Motor neuron (in vitro differentiated cells): ENCODE measurements around the gene OR10V1. TPM values are rescaled to one million over a fixed set of nuclear protein-coding genes. Genes with fewer than 3 reads are reported as not detected.
A peak's percentile ranks its signal among the peaks of the same experiment; 100 is the strongest.

ENCODE experiments used
- ATAC-seq, 8 experiments: fragments of 200-7000 bp; cut with Tn5 transposase; replicated peaks in 6 of 8; 2 replicates each; pipeline ENCODE4 v1.8.0; 2021; ENCODE audit warnings: mild to moderate bottlenecking in 8 of 8, moderate library complexity in 8 of 8
- H3K27ac ChIP-seq, 2 donors: fragments of 250-450 bp; sonication (Bioruptor Pico); 2 replicates each; pipeline ENCODE4 v1.9.0; 2021; ENCODE audit warnings: antibody characterized with exemption in 2 of 2, mild to moderate bottlenecking in 2 of 2, moderate library complexity in 1 of 2
- H3K4me1 ChIP-seq, 2 donors: fragments of 250-450 bp; sonication (Bioruptor Pico); replicated peaks in 1 of 2; 2 replicates each; pipeline ENCODE4 v1.6.1; 2021; ENCODE audit warnings: antibody characterized with exemption in 2 of 2, mild to moderate bottlenecking in 2 of 2, moderate library complexity in 1 of 2
- H3K4me3 ChIP-seq, 5 donors: fragments of 250-450 bp; sonication (Bioruptor Pico); 2 replicates each; pipeline ENCODE4 v1.9.0; 2021; ENCODE audit warnings: antibody characterized with exemption in 5 of 5, mild to moderate bottlenecking in 5 of 5, moderate library complexity in 4 of 5
- WGBS, 10 experiments: fragments of 450-650 bp; shearing (Covaris generic); methylation state at CpG; one replicate each; pipeline ENCODE4 v1.0.0; 2022; 5-methylcytosine and 5-hydroxymethylcytosine counted together
- in situ Hi-C, 9 experiments: fragments of 400-800 bp; cut with MboI; loops; one replicate each; pipeline ENCODE4 v1.15.0; 2021; ENCODE audit warnings: low sequenced_read_pairs in 9 of 9, low pct_unique_long_range_greater_than_20kb in 2 of 9; ENCODE audit not compliant: unreplicated experiment in 9 of 9
- total RNA-seq, 8 experiments: library from RNA; unstranded; fragments of 300-600 nt; gene quantifications; 2 replicates each; pipeline versions ENCODE4 v1.2.3 to v1.2.4, GENCODE V29; 2022

The OR10V1 gene, protein sequence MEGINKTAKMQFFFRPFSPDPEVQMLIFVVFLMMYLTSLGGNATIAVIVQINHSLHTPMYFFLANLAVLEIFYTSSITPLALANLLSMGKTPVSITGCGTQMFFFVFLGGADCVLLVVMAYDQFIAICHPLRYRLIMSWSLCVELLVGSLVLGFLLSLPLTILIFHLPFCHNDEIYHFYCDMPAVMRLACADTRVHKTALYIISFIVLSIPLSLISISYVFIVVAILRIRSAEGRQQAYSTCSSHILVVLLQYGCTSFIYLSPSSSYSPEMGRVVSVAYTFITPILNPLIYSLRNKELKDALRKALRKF
- under 1 TPM in 1 of 8 experiments, not detected in 7; 0.71 TPM for total RNA-seq

GRCh38 chr11:59713745-59714144 is at the start of gene OR10V1:
OR10V1 (minus strand) TSS chr11:59713845; CDS start chr11:59713845, 0 bp downstream.
- Histone ChIP-seq H3K4me1 (no peaks in the 10 kb centered on the region), H3K27ac (no peak within 1 kb of the TSS), H3K4me3 (no peak within 1 kb of the TSS)
- in situ Hi-C loops, result no loop called here
- no peak for ATAC-seq
- 17 to 100% (median 67%) methylated on average over 1 to 2 of the region's 2 CpGs; no CpG with 5 or more reads in 3 of the 10 experiments for WGBS, 10 experiments

- ATAC-seq, result no peak
- no peak overlapping the region for H3K4me3 ChIP-seq
- WGBS, 10 experiments, result 20 to 100% (median 95%) methylated on average over 1 to 4 of the region's 6 CpGs; no CpG with 5 or more reads in 2 of the 10 experiments
- in situ Hi-C loops, result no loop called here
- no peaks in the 10 kb centered on the region for H3K4me1 ChIP-seq
- no peak overlapping the region for H3K27ac ChIP-seq
Measured at GRCh38 chr11:59761993-59762392, 48.3 kb upstream of the OR10V1 start.

DNA sequence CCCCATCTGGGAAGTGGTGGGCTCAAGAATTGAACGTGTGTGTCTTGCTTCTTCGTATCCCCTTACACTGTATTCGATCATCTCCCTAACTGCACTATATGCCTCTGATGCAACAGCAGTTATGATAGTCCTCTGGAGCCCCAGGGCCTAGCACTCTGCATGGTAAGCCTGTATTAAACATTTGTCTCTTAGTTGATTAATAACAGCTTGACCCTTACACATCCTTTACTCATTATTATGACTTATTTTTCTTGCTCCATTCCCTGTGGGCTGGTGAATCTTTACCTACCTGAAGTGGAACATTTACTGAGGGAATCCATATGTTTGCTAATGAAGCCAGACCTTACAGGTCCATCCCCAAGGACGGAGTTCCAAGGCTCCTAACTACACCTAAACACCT is 47.1 kb upstream of the OR10V1 start:
- ATAC-seq, result no peak
- WGBS, 10 experiments, result 40 to 100% (median 90%) methylated on average over 1 to 4 of the region's 4 CpGs; no CpG with 5 or more reads in 1 of the 10 experiments
- Histone ChIP-seq H3K27ac (no peak overlapping the region), H3K4me3 (no peak overlapping the region), H3K4me1 (peaks cover 4 to 9% of the 10 kb centered on the region in 2 donors)
- in situ Hi-C loops, result no loop called here

DNA sequence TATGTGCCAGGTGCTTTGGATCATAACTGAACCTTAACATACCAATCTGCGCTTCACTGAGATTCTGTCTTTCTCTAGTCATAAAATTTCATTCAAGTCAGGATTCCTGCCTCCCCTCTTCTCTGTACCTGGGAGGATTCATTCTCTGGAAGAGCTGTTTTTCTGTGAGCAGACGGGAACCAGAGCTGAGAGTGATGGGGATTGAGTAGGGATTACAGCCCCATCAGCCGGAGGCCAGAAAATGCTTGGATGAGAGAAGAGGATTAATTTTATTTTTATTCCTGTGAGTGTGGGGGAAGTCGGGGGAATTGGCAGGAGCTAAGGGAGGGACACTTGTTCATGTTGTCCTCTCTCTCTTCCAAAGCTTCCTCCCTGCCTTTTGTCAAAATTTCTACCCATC is 46.3 kb upstream of the OR10V1 start:
- in situ Hi-C loops, result loop anchor here in 1 of 9 experiments (10.0 kb wide), 1 partner anchor 45 kb away; no protein-coding TSS in a partner anchor
- 65 to 100% (median 94%) methylated on average over 1 to 4 of the region's 4 CpGs; no CpG with 5 or more reads in 2 of the 10 experiments for WGBS, 10 experiments
- H3K27ac ChIP-seq, result no peak overlapping the region
- ATAC-seq, result no peak
- no peak overlapping the region for H3K4me3 ChIP-seq
- peaks cover 4 to 9% of the 10 kb centered on the region in 2 donors for H3K4me1 ChIP-seq

DNA sequence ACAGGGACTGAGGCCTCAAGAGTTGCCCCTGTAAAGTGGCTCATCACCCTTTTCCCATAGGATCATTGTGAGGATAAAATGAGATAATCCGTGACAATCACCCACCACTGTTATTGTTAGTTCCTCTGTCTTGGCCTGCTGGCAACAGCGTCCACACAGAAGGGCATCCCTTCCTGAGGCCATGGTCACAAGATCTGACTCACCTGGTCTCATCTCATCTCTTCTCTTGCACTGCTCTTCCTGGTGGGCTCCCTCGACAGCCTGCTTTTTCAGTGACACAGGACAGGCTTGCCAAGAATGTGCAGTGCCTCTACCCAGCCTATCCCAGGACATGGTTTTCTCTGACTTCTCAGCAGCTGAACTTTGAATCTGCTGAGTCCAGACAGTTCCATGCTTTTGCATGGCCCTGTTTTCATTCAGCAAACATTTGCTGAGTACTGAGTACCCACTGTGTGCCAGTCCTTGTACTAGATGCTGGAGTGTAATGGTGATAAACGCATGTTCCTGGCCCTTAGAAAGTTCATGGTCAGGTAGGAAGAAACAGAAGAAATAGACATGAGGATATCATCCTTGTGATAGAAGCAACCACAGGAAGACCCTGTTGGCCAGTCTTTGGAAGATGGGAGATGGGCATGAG is 44.9 kb upstream of the OR10V1 start:
- Histone ChIP-seq H3K27ac (no peak overlapping the region), H3K4me1 (peaks cover 4 to 9% of the 10 kb centered on the region in 2 donors), H3K4me3 (no peak overlapping the region)
- WGBS, 10 experiments, result 83 to 100% (median 100%) methylated on average over 1 to 3 of the region's 4 CpGs; no CpG with 5 or more reads in 3 of the 10 experiments
- in situ Hi-C loops, result loop anchor here in 1 of 9 experiments (10.0 kb wide), 1 partner anchor 46 kb away; no protein-coding TSS in a partner anchor
- no peak for ATAC-seq

- Histone ChIP-seq H3K4me3 (peak overlapping the region in 2 of 5 donors; percentile 66 to 91), H3K4me1 (peaks cover 4 to 9% of the 10 kb centered on the region in 2 donors), H3K27ac (no peak overlapping the region)
- 0 to 100% (median 63%) methylated on average over 1 to 4 of the region's 4 CpGs; no CpG with 5 or more reads in 3 of the 10 experiments for WGBS, 10 experiments
- ATAC-seq, result peak in 1 of 8 experiments; percentile 7
- in situ Hi-C loops, result loop anchor here in 1 of 9 experiments (10.0 kb wide), 1 partner anchor 48 kb away; no protein-coding TSS in a partner anchor
Measured at GRCh38 chr11:59756845-59757244, 43.2 kb upstream of the OR10V1 start.

DNA sequence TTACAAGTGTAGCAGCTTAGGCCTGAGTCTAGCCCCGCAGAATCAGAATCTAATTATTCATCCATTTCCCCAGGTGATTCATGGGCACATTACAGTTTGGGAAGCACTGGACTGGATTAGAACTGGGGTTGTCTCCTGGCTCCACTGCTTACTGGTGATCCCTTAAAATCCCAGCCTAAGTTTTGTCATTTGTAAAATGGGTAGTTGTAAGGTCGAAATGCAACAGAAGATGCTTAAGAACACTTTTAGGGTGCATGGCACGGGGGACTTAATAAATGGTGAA is 42.9 kb upstream of the OR10V1 start:
- no peak overlapping the region for H3K27ac ChIP-seq
- in situ Hi-C loops, result loop anchor here in 1 of 9 experiments (10.0 kb wide), 1 partner anchor 48 kb away; no protein-coding TSS in a partner anchor
- H3K4me3 ChIP-seq, result peak overlapping the region in 3 of 5 donors; percentile 64 to 91 (median 66)
- peak in 2 of 8 experiments; percentile 5 to 6 for ATAC-seq
- 17 to 100% (median 45%) methylated on average over 1 to 3 of the region's 3 CpGs; no CpG with 5 or more reads in 2 of the 10 experiments for WGBS, 10 experiments
- peaks cover 4 to 9% of the 10 kb centered on the region in 2 donors for H3K4me1 ChIP-seq

GRCh38 chr11:59755701-59756557 is 42.3 kb upstream of the OR10V1 start:
- WGBS, 10 experiments, result 0 to 68% (median 17%) methylated on average over 2 to 4 of the region's 23 CpGs; no CpG with 5 or more reads in 4 of the 10 experiments
- ATAC-seq, result peak; percentile 65 to 77 (median 73)
- Histone ChIP-seq H3K27ac (peak overlapping the region; percentile 13 to 75), H3K4me3 (peak overlapping the region; percentile 64 to 91 (median 73)), H3K4me1 (peaks cover 4 to 9% of the 10 kb centered on the region in 2 donors)
- in situ Hi-C loops, result loop anchor here in 1 of 9 experiments (10.0 kb wide), 1 partner anchor 49 kb away; no protein-coding TSS in a partner anchor

DNA sequence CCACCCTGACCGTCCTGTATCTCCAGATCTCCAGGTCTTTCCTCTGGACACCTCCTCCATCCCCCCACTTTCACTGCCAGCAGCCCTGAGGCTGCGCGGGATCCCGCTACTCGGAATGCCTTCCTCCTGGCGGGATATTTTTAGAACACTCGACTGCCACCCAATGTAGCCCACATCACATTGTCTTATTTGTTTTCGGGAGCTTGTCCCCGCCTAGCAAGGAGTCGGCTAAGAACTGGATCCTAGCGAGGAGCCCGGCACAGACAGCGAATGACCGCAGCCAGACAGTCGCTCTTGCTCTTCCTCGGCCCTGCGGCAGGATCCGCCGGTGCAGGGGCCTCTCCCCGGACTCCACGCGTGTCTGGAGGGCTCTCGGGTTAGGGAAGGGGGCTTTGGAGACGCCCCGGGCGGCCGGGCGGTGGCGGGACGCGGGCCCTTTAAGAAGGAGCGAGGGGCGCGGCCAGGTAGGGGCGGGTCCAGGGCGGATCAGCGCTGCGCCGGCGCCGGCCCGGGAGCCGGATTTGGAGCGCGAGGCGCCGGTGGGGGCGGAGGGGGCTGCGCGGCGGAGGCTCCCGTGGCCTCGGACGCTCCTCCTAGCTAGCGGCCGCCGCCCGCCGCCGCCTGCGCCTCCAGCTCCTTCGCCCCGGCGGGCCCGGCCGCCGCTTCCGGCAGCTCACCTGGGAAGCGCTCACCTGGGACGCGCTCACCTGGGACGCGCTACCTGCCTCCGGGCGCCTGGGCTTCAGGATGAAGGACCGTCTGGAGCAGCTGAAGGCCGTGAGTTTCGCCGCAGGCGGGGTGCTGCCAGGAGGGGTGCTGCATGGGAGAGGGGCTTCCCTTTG is 41.4 kb upstream of the OR10V1 start, which contains the start of gene STX3:
Gene STX3, plus strand, starts transcription at position 518 of the 842 bp plus-strand sequence. Its CDS starts 230 bp downstream, at position 748.
- peaks cover 4 to 9% of the 10 kb centered on the region in 2 donors for H3K4me1 ChIP-seq
- 0% methylated on average over 1 to 15 of the region's 80 CpGs; no CpG with 5 or more reads in 5 of the 10 experiments for WGBS, 10 experiments
- in situ Hi-C loops, result loop anchor here in 1 of 9 experiments (10.0 kb wide), 1 partner anchor 50 kb away; no protein-coding TSS in a partner anchor
- ATAC-seq, result peak; percentile 62 to 88 (median 84)
- peak within 1 kb of the TSS; percentile 13 to 75 for H3K27ac ChIP-seq
- H3K4me3 ChIP-seq, result peak within 1 kb of the TSS; percentile 64 to 91 (median 73)

DNA sequence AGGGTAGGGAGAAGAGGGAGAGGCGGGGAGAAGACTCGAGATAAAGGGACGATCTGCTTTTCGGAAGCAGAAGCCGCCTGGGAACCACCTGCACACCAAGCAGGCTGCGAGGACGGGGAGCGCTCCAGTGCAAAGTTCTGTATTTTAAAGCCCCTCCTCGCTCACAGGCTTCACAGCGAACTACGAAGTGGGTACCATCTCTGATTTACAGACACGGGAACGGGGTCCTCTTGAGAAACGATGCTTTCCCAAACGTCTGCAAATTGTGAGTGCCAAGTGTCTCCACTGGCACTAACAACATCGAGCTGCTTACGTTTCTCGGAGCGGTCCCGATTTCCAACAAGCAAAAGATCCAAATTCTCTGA is 40.8 kb upstream of the OR10V1 start:
- Histone ChIP-seq H3K4me1 (peaks cover 4 to 9% of the 10 kb centered on the region in 2 donors), H3K4me3 (peak overlapping the region; percentile 64 to 91 (median 73)), H3K27ac (peak overlapping the region in 1 of 2 donors; percentile 75)
- in situ Hi-C loops, result loop anchor here in 1 of 9 experiments (10.0 kb wide), 1 partner anchor 50 kb away; no protein-coding TSS in a partner anchor
- peak in 2 of 8 experiments; percentile 1 to 18 for ATAC-seq
- 0 to 10% (median 2%) methylated on average over 2 to 17 of the region's 20 CpGs; no CpG with 5 or more reads in 4 of the 10 experiments for WGBS, 10 experiments

- H3K27ac ChIP-seq, result no peak overlapping the region
Measured at GRCh38 chr11:59753650-59754493, 40.2 kb upstream of the OR10V1 start.

More at GRCh38 chr11:59753650-59754493, 40.2 kb upstream of the OR10V1 start:
- in situ Hi-C loops, result loop anchor here in 1 of 9 experiments (10.0 kb wide), 1 partner anchor 51 kb away; no protein-coding TSS in a partner anchor
- WGBS, 10 experiments, result 0 to 93% (median 45%) methylated on average over 5 to 22 of the region's 47 CpGs; no CpG with 5 or more reads in 1 of the 10 experiments
- peak overlapping the region; percentile 64 to 91 (median 73) for H3K4me3 ChIP-seq
- H3K4me1 ChIP-seq, result peaks cover 4 to 9% of the 10 kb centered on the region in 2 donors
- ATAC-seq, result peak; percentile 11 to 65 (median 28)
